DMS 273 (cell line): Measurements from ENCODE around the gene TNFRSF6B.

Experiments
- DNase-seq: peaks from one replicate; lab custom pipeline; 2025; ENCODE audit not compliant: unreplicated experiment; lab: John Stamatoyannopoulos, UW

The TNFRSF6B gene

DNA sequence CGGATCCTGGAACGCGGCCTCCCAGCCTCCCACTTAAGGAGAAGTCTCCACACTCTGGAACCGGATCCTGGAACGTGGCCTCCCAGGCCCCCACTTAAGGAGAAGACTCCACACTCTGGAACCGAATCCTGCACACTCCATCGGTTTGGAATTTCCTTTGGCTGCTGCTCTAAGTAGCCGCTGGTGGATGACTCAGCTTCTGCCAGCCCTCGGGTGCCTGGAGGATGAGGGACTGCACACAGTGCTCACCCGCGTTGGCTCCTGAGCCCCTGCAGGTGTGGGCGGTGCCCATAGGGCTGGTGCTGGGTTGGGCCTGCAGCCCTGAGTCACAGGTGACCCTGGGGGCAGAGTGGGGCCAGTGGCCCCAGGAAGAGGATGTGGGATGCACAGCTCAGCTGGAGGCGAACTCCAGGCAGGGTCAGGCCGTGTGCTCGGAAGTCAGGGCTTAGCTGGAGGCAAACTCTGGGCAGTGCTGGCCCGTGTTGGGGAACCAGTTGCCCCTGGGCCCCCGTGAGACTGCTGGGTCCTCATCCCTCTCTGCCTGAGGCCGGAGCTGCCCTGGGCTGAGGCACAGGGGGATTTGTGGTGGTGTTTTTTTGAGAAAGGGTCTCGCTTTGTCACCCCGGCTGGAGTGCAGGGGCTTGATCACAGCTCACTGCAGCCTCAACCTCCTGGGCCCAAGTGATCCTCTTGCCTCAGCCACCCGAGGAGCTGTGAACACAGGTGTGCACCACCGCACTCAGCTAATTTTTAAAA is 13.9 kb upstream of the TNFRSF6B start:
- DNase-seq = no peak

DNA sequence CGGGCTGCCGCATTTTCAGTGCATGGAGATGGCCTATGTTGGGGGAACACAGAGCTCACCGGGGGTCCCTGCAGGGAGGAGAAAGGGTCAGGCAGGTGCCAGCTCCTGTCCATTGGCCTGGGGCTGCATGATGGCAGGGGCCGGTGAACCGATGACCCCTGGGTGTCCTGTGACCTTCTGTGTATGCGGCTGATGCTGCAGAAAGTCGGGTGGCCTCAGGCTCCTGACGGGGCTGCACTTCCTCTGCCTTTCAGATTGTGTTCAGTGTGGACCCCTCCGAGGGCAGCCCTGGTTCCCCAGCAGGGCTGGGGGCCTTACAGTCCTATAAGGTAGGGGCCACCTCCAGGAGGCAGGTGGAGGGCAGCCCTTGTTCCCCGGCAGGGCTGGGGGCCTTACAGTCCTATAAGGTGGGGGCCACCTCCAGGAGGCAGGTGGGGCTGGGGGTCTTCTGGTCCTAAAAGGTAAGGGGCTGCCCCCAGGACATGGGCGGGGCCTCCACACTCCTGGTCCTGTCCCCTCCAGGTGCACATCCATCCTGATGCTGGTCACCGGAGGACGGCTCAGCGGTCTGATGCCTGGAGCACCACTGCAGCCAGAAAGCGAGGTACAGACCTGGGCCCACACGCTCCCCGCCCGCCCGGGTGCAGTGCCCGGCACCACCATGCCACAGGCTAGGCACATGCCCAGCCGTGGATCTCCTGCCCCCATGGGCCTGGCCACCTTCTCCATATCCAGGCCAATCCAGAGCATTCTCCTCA is 11.0 kb upstream of the TNFRSF6B start:
- DNase-seq = no peak

DNA sequence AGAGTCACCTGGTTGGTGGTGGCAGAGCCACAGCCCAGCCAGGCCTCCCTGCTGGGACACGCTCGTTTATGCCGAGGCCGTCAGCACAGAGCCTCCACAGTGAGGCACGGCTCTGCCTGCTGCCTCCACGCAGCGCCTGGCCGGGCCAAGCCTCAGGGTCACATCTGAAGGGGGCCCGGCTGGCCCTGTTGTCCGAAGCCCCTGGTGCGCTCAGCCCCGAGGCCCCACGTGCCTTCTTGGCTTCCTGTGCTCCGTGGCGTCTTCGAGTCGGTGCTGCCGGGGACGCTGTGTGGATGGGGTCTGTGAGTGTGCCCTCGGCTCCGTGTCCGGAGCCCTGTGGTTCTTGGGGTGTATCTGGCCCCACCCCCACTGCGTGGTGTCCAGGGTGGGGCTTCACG is 10.4 kb upstream of the TNFRSF6B start:
- no peak for DNase-seq

DNA sequence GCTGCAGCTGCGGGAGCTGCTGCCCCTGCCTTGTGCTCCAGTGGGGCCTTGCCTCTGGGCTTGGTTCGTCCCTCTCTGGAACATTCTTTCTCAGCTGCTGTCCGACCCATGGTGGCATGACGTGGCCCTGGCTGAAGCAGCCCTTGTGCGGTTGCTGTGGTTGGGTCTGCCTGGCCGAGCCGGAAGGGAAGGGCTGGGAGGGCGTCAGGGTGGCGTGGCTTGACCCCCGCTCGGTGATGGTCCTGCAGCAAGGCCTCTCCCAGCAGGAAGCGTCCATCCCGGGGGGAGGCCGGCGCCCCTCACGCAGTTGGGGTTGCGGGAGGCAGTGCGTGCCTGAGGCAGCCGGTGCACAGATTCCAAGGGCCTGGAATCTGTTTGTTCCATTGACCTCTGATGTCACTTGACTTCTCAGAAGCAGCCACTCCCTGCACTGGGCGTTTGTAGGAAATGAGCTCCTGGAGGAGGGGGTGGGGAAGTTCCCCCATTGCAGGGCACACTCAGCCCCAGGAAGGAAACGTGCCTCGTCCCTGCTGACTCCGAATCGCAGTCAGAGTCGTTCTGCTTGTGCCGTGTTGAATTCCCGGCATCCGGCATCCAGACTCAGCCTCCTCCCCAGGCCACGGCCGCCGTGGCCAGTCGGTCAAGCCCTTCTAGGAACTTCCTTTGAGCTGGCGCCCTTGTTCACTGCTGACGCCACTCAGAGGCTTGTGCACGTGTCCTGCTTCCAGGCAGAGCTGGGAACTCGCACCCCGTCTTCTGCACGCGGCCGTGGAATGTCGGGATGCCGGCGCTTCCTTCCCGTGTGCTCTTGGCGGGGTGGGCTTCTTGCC is 9.7 kb upstream of the TNFRSF6B start:
- no peak for DNase-seq

DNA sequence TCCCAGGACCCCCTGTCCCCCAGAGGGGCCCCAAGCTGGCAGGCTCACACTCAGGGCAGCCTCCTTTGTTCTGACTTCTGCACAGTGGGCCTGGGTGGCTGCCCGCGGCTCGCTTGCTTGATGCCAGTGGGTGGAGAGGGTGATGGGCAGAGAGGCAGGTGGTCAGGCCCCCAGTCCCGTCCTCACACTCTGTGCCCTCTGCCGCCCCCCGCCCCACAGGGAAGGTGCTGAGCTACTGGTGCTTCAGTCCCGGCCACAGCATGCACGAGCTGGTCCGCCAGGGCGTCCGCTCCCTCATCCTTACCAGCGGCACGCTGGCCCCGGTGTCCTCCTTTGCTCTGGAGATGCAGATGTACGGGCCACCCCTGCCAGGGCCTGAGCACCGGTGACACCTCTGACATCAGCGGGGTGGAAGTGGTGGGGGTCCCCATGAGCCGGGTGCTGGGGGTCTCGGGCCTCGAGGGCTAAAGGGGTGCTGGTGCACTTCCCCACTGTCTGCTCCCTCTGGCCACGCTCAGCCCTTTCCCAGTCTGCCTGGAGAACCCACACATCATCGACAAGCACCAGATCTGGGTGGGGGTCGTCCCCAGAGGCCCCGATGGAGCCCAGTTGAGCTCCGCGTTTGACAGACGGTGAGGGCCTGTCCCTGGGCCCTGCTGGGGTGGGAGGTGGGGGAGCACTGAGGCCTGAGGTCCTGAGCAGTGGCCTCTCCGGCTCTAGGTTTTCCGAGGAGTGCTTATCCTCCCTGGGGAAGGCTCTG is 8.9 kb upstream of the TNFRSF6B start:
- DNase-seq = no peak

DNA sequence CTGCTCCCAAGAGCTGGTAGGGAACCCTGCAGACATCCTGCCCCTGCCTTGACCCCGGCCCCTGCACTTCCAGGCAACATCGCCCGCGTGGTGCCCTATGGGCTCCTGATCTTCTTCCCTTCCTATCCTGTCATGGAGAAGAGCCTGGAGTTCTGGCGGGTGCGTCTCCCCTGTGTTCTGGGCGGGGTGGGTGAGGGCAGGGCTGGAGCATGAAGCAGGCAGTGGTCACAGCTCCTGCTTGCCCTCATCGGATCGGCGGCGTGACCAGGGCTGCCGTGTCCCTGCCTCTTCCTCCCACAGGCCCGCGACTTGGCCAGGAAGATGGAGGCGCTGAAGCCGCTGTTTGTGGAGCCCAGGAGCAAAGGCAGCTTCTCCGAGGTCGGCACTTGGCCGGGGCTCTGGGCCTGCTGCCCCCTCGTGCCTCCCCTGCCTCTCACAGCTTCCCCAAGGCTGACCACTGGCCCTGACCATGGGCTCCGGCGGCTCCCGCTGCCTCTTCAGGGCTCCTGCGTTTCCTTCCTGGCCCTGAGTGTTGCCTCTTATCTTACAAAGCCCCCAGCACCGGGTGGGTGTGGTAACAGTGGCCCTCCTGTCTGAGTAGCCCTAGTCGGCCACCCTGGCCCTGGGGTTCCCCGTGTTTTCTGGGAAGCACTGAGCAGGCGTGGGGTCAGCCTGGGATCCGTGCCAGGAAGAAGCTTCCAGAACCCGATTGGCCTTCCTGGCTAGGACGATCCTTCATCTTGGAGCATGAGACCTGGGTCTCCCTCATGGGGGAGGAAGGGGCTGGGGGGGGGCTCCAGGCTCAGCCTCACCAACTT is 8.0 kb upstream of the TNFRSF6B start:
- DNase-seq = no peak

DNA sequence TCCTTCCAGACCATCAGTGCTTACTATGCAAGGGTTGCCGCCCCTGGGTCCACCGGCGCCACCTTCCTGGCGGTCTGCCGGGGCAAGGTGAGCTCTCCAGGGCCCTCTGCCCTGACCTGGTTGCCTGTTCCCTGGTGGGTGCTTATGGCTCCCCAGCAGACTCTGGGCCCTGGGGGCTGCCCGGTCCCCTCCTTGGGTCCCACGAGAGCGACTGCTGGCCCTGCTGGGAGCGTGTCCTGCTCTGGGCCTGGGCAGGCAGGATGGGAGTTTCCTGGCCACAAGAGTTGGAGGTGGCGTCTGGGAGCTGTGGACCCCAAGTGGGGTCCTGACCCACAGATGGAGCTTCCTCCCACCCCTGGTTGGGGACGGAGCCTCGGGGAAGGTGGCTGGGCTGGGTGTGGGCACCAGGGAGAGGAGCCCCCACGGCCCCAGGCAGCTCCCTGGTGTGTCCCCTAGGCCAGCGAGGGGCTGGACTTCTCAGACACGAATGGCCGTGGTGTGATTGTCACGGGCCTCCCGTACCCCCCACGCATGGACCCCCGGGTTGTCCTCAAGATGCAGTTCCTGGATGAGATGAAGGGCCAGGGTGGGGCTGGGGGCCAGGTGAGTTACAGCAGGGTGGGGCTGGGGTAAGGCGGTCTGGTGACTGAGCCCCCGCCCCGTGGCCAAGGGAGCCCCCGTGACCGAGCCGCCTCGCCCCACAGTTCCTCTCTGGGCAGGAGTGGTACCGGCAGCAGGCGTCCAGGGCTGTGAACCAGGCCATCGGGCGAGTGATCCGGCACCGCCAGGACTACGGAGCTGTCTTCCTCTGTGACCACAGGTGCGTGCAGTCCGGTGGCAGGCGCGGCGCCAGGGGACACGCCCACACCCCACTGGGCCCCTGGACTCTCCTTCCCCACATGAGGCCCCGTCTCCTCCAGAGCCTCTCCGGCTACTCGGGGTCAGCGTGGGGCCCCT is 7.1 kb upstream of the TNFRSF6B start:
- no peak for DNase-seq

DNA sequence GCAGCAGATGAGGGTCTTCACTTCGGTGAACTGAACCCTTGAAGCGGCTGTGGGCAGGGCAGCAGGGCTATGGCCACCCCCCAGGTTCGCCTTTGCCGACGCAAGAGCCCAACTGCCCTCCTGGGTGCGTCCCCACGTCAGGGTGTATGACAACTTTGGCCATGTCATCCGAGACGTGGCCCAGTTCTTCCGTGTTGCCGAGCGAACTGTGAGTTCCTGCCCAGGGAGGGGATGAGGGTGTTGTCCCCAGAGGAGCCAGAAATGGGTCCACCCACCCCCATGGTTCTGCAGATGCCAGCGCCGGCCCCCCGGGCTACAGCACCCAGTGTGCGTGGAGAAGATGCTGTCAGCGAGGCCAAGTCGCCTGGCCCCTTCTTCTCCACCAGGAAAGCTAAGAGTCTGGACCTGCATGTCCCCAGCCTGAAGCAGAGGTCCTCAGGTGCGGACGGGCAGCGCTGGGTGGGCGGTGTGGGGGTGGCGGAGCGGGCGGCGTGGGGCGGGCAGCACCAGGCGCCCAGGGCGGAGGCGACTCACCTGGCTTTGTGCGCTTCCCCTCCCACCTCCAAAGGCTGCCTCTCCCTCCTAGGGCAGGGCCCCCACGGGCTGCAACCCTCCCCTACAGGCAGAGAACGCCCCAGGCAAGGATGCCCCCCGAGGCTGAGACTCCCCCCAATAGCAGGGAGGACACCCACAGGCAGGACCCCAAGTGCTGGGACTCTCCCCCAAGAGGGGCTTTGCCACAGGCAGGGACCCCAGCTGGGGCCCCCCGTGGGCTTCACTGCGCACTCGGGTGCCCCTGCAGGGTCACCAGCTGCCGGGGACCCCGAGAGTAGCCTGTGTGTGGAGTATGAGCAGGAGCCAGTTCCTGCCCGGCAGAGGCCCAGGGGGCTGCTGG is 6.2 kb upstream of the TNFRSF6B start:
- DNase-seq = no peak

DNA sequence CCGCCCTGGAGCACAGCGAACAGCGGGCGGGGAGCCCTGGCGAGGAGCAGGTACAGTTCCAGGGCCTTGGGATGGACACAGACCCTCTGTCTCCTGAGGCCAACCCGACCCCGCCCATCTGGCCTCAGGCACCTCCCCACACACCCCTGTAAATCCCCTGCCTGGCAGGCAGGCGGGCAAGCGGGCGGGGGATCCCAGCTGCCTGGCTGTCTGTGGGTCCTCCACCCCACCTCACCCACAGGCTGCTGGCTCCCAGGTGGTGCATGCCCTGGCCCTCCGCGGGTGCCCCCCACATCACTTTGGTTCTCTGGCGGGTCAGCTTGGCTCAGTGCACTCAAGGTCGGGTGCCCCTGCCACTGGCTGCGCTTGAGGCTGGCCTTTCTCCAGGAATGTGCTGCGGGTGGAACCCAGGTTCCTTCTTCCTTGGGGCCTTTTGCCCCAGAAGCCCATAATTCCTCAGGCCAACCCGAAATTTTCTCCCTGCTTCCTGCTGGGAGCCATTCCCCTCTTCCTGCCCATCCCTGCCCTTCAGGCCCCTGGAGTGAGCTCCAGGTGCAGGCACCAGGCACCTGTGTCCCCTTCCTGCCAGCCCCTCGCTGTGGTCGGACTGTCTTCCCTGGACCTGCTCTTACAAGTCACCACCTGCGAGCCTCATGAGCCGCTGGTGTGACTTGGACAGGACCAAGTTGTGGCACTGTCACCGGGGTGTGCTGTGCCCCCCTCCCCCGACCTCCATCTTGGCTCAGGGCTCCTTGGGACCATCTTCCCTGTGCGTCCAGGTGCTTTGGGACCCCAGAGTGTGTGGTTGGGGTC is 5.3 kb upstream of the TNFRSF6B start:
- peak; percentile 44 for DNase-seq

DNA sequence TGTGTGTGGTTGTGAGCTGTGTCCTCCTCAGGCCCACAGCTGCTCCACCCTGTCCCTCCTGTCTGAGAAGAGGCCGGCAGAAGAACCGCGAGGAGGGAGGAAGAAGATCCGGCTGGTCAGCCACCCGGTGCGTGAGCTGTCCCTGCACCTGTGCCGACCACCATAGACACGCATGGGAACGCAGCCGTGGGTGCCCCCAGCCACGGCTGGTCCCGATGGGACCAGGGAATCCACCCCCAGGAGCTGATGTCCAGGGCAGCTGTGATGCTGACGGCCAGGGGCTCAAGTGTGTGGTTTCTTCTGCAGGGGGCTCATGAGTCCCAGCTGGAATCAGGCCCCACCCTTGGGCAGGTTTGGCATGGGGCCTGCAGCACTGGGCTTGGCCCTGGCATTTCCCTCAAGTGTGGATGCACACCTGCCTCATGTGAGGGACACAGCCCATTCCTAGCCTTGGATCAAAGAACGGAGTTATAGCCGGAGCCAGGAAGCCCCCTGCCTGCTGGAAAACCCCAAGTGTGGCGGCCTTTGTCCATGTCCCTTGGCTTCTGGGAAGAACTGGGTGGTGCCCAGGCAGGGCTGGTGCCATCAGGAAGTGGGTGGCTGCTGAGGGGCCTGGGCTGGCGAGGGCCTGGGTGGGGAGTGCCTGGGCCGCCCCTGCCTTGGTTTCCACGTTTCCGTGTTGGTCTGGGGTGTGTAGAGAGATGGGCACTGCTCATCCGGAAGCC is 4.6 kb upstream of the TNFRSF6B start:
- no peak for DNase-seq

DNA sequence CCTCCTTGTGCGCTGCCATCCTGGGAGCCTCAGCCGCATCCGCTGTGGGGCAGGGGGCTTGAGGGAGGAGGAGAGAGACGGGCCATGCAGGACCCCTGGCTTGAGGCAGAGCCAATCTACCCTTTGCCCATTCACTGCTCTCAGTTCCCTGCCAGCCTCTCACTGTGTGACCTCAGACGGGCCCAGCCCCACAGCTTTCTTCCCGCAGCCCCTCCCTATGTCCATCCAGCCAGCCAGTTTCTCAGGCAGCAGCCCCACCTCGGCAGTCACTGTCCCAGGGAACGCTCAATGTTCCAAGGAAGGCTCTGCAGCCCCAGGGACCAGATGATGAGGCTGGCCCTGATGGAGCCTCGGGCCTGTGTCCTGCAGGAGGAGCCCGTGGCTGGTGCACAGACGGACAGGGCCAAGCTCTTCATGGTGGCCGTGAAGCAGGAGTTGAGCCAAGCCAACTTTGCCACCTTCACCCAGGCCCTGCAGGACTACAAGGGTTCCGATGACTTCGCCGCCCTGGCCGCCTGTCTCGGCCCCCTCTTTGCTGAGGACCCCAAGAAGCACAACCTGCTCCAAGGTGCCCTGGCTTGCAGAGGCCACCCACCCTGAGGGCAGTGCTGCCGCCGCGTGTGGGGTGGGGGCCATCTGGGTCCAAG is 3.9 kb upstream of the TNFRSF6B start:
- DNase-seq = peak; percentile 53

DNA sequence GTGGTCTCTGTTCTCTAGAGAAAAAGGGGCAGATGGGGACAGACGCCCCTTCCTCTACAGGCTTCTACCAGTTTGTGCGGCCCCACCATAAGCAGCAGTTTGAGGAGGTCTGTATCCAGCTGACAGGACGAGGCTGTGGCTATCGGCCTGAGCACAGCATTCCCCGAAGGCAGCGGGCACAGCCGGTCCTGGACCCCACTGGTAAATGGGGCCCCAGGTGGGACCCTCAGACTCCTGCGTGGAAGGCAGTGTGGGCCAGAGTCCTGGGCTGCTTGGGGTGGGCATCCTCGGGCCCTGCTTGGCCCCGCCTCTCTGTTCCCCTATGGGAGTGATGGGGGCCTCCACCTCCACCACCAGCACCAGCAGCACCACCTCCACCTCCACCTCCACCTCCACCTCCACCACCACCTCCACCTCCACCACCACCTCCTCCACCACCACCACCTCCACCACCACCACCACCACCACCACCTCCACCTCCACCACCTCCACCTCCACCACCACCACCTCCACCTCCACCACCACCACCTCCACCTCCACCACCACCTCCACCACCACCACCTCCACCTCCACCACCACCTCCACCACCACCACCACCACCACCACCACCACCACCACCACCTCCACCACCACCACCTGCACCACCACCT is 3.2 kb upstream of the TNFRSF6B start:
- DNase-seq = no peak

DNA sequence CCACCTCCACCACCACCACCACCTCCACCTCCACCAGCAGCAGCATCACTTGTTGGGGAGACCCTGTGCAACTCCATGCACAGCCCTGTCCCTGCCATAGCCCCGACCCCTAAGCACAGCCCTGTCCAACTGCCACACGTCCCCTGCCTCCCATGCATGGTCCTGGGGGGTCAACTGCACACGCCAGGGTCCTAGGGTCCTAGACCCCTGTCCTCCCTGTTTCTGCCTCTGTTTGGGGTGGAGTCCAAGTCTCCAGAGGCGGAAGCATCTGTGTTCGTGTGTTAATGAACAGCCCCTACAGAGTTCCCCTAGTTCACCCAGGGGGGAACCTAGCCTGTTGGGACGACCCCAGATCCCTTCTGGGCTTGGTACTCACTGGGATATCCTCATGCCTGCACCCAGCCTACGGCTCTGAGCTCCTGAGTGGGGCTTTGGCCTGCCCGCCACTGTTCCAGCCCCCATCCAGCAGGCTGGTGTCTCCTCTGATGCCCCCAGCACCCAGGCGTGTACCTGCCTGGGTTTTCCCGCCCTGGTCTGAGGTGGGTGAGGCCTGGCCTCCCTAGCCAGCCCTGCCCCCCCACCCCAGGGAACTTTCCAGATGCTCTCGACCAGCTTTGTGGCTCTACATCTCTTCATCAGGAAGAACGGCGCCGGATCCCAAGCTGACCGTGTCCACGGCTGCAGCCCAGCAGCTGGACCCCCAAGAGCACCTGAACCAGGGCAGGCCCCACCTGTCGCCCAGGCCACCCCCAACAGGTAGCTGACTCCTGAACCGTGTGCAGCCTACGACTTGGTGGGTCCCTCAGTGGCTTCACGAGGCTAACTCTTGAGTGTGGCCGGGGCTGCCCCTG is 2.5 kb upstream of the TNFRSF6B start:
- no peak for DNase-seq

DNA sequence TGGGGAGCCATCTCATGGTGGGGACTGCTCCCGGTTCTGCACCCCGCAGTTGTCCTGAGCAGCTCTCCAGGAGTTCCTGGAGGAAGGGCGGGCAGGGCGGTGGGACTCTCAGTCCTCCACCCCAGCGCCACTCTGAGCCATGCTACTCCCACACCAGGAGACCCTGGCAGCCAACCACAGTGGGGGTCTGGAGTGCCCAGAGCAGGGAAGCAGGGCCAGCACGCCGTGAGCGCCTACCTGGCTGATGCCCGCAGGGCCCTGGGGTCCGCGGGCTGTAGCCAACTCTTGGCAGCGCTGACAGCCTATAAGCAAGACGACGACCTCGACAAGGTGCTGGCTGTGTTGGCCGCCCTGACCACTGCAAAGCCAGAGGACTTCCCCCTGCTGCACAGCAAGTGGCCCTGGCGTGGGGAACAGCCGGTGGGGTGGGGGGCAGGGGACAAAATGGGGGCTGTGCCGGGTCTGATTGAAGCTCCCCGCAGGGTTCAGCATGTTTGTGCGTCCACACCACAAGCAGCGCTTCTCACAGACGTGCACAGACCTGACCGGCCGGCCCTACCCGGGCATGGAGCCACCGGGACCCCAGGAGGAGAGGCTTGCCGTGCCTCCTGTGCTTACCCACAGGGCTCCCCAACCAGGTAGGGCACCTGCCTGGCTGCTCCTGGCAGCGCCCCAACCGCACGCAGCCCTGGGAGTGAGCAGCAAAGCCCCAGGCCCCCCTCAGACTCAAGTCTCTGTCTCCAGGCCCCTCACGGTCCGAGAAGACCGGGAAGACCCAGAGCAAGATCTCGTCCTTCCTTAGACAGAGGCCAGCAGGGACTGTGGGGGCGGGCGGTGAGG is 1.6 kb upstream of the TNFRSF6B start:
- DNase-seq = no peak
